HEK293 (cell line): Measurements from ENCODE around the gene ADCY10.

Source experiments
- CTCF ChIA-PET: fragments of 350-600 bp; formaldehyde crosslinking; extraction: SDS; loops from one replicate; lab custom pipeline; 2021; ENCODE audit warnings: antibody characterized with exemption; lab: Yijun Ruan, JAX
- POLR2A ChIA-PET: fragments of 300-600 bp; formaldehyde crosslinking; extraction: SDS; loops from one replicate; lab custom pipeline; 2020; ENCODE audit warnings: antibody characterized with exemption, inconsistent platforms; lab: Yijun Ruan, JAX
- H3K27ac ChIP-seq: fragments of 200-500 bp; sonication (Bioruptor generic); 2 replicates; pipeline ENCODE4 v1.5.1; 2014; ENCODE audit warnings: low read depth, low read length, control low read depth, inconsistent platforms; ENCODE audit errors: extremely low read depth
- H3K36me3 ChIP-seq, 2 experiments: fragments of 200-500 bp in 1 of 2; sonication (Bioruptor generic) in 1 of 2; 1 replicate in 1 of 2; 2 replicates in 1 of 2; pipeline ENCODE4 v1.5.1; 2014 to 2017; ENCODE audit warnings: inconsistent platforms in 2 of 2, low read length in 2 of 2; ENCODE audit not compliant: control insufficient read depth in 2 of 2, insufficient read depth in 1 of 2
- H3K4me1 ChIP-seq: fragments of 200-500 bp; sonication (Bioruptor generic); 2 replicates; pipeline ENCODE4 v1.5.1; 2014; ENCODE audit warnings: mild to moderate bottlenecking, low read length, inconsistent platforms; ENCODE audit not compliant: control insufficient read depth, insufficient read depth
- H3K4me3 ChIP-seq: 2 replicates; pipeline ENCODE4 v1.5.1; 2011; ENCODE audit warnings: low read depth, mild to moderate bottlenecking, control low read depth, low read length, moderate library complexity
- H3K9me3 ChIP-seq: fragments of 200-500 bp; sonication (Bioruptor generic); 2 replicates; pipeline ENCODE4 v1.5.1; 2014; ENCODE audit warnings: low read depth, low read length, inconsistent platforms; ENCODE audit not compliant: control insufficient read depth, insufficient read depth
- HOXA7 ChIP-seq: sonication (generic); formaldehyde crosslinking; IDR thresholded peaks from 2 replicates; pipeline ENCODE4 v1.8.1; 2022; ENCODE audit warnings: missing genetic modification reagents, borderline replicate concordance
- PBX3 ChIP-seq: sonication (generic); formaldehyde crosslinking; IDR thresholded peaks from 2 replicates; pipeline ENCODE4 v1.8.1; 2022; ENCODE audit warnings: mild to moderate bottlenecking, moderate library complexity, missing genetic modification reagents
- PRDM6 ChIP-seq: fragments of 450-650 bp; formaldehyde crosslinking; IDR thresholded peaks from 2 replicates; pipeline ENCODE4 v1.5.1; 2017; ENCODE audit warnings: missing biosample characterization, missing genetic modification characterization
- ZNF10 ChIP-seq: fragments of 450-650 bp; formaldehyde crosslinking; IDR thresholded peaks from 2 replicates; pipeline ENCODE4 v1.5.1; 2017; ENCODE audit warnings: missing biosample characterization, missing genetic modification characterization
- ZNF114 ChIP-seq: fragments of 450-650 bp; formaldehyde crosslinking; IDR thresholded peaks from 2 replicates; pipeline ENCODE4 v1.5.0; 2017; ENCODE audit warnings: missing biosample characterization, missing genetic modification characterization
- ZNF133 ChIP-seq: fragments of 450-650 bp; formaldehyde crosslinking; IDR thresholded peaks from 2 replicates; pipeline ENCODE4 v1.5.1; 2016; ENCODE audit warnings: missing biosample characterization, missing genetic modification characterization
- ZNF140 ChIP-seq: fragments of 450-650 bp; formaldehyde crosslinking; IDR thresholded peaks from 2 replicates; pipeline ENCODE4 v1.5.1; 2016; ENCODE audit warnings: missing biosample characterization, missing genetic modification characterization
- ZNF280D ChIP-seq: fragments of 450-650 bp; formaldehyde crosslinking; IDR thresholded peaks from 2 replicates; pipeline ENCODE4 v1.5.1; 2016; ENCODE audit warnings: missing biosample characterization, missing genetic modification characterization
- ZNF404 ChIP-seq: fragments of 450-650 bp; formaldehyde crosslinking; IDR thresholded peaks from 2 replicates; pipeline ENCODE4 v1.5.1; 2017; ENCODE audit warnings: missing biosample characterization, missing genetic modification characterization
- ZNF473 ChIP-seq: fragments of 450-650 bp; formaldehyde crosslinking; IDR thresholded peaks from 2 replicates; pipeline ENCODE4 v1.5.1; 2017; ENCODE audit warnings: missing biosample characterization, missing genetic modification characterization
- ZNF571 ChIP-seq: fragments of 450-650 bp; formaldehyde crosslinking; IDR thresholded peaks from 2 replicates; pipeline ENCODE4 v1.5.0; 2017; ENCODE audit warnings: missing biosample characterization, missing genetic modification characterization
- ZNF677 ChIP-seq: fragments of 450-650 bp; IDR thresholded peaks from 2 replicates; pipeline ENCODE4 v1.5.0; 2018; ENCODE audit warnings: missing biosample characterization, mild to moderate bottlenecking, missing genetic modification characterization, moderate library complexity

Gene ADCY10

GRCh38 chr1:167924102-167924501 is 10.2 kb upstream of the ADCY10 start:
- CTCF ChIA-PET = interaction anchor here (0.6 kb wide), 1 partner anchor 46 kb away, joined by 4 read pairs; no protein-coding TSS in a partner anchor
- Histone ChIP-seq H3K9me3 (no peaks in the 10 kb centered on the region), H3K27ac (no peak overlapping the region), H3K4me3 (no peak overlapping the region), H3K36me3 (no peaks in the 10 kb centered on the region), H3K4me1 (peaks cover 14% of the 10 kb centered on the region)
- TF ChIP-seq ZNF280D (tag by site-specific recombination) (no peak), ZNF571 (tag by site-specific recombination) (no peak), ZNF404 (tag by site-specific recombination) (no peak), HOXA7 (CRISPR knock-in tag) (no peak), ZNF677 (no peak), ZNF473 (tag by site-specific recombination) (no peak), PRDM6 (tag by site-specific recombination) (peak; percentile 49; the same call in 1 of the 2 replicates), ZNF140 (tag by site-specific recombination) (no peak), ZNF133 (tag by site-specific recombination) (no peak)
- POLR2A ChIA-PET = interaction anchor here (0.5 to 1.5 kb wide), 3 partner anchors 11 to 101 kb away, joined by 5 to 8 read pairs (median 7); partner anchors contain the start of gene DCAF6

GRCh38 chr1:167923324-167924056 is 9.6 kb upstream of the ADCY10 start:
- ChIA-PET POLR2A (interaction anchor here (0.5 to 1.5 kb wide), 3 partner anchors 12 to 101 kb away, joined by 5 to 8 read pairs (median 7); partner anchors contain the start of gene DCAF6), CTCF (interaction anchor here (0.6 kb wide), 1 partner anchor 46 kb away, joined by 4 read pairs; no protein-coding TSS in a partner anchor)
- H3K4me1 ChIP-seq = peaks cover 14% of the 10 kb centered on the region
- no peak overlapping the region for H3K27ac ChIP-seq
- no peak overlapping the region for H3K4me3 ChIP-seq
- no peaks in the 10 kb centered on the region; a peak in 1 of 3 replicates for H3K36me3 ChIP-seq
- no peaks in the 10 kb centered on the region for H3K9me3 ChIP-seq
- peak; percentile 45; the same call in 1 of the 2 replicates for TF ChIP-seq ZNF10 (tag by site-specific recombination)
- no peak for TF ChIP-seq PBX3 (CRISPR knock-in tag)
- TF ChIP-seq ZNF114 (tag by site-specific recombination) = no peak
- TF ChIP-seq PRDM6 (tag by site-specific recombination) = peak; percentile 21; the same call in 1 of the 2 replicates
- TF ChIP-seq, all 188 proteins: peak for 2
